ENCODE measurements around the gene INPP5K. TPM values are rescaled to one million over a fixed set of nuclear protein-coding genes. Genes with fewer than 3 reads are reported as not detected.

INPP5K gene
- total and polyA plus RNA-seq, 2 experiments from 2014 or later, result 18.1 to 24.6 TPM

DNA sequence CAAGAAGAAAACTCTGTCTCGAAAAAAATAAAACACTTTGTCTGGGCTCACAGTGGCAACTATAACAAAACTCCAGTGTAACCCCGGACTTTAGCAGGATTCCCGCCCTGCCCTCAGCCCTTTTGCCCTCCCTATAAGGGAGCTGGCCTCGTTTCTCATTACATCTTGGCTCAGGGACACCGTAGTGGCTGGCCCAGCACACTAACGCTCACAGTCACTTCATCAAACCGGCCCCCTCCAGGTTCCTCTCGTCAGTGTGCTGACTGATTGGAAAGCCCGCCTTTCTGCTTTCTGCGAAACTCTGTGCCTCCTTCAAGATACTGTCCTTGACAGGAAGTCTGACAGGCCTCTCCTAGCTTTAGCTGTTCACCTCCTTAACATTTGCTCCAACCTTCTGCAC, 12.7 kb downstream of the INPP5K start:
- peaks cover 6% of the 10 kb centered on the region for H3K4me1 ChIP-seq (ENCODE audit: low read depth)
- H3K27me3 ChIP-seq, result no peaks in the 10 kb centered on the region
- no peak overlapping the region for H3K27ac ChIP-seq
- no peak overlapping the region for H3K4me3 ChIP-seq
- no peaks in the 10 kb centered on the region for H3K36me3 ChIP-seq
- DNase-seq (ENCODE audit: low read depth in 1 of 2, low spot score in 1 of 2), result no peak
- TF ChIP-seq, protein P1, sequence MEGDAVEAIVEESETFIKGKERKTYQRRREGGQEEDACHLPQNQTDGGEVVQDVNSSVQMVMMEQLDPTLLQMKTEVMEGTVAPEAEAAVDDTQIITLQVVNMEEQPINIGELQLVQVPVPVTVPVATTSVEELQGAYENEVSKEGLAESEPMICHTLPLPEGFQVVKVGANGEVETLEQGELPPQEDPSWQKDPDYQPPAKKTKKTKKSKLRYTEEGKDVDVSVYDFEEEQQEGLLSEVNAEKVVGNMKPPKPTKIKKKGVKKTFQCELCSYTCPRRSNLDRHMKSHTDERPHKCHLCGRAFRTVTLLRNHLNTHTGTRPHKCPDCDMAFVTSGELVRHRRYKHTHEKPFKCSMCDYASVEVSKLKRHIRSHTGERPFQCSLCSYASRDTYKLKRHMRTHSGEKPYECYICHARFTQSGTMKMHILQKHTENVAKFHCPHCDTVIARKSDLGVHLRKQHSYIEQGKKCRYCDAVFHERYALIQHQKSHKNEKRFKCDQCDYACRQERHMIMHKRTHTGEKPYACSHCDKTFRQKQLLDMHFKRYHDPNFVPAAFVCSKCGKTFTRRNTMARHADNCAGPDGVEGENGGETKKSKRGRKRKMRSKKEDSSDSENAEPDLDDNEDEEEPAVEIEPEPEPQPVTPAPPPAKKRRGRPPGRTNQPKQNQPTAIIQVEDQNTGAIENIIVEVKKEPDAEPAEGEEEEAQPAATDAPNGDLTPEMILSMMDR (IDR thresholded peaks at IDR 0.05; ENCODE audit: low read depth, low read length), result no peak
- H3K9me3 ChIP-seq (ENCODE audit: low read depth), result no peaks in the 10 kb centered on the region

DNA sequence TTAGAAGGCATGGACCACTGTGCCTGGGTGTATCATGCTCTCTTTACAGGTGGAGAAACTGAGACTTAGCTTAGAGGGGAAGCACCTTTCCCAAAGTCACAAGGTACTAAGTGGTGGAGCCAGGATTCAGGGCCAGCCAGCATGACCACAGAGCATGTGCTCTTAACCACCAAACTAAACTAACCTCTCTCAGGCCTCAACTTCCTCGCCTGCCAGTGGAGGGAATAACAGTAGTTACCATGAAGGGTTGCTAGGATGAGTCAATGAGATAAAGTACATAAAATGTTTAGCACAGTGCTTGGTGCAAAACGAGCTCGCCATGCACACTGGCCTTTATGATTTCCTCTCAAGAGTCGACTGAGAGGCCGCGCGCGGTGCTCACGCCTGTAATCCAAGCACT, 17.5 kb downstream of the INPP5K start:
- no peak overlapping the region for H3K4me3 ChIP-seq
- H3K9me3 ChIP-seq (ENCODE audit: low read depth), result no peaks in the 10 kb centered on the region
- TF ChIP-seq, protein P1 (IDR thresholded peaks at IDR 0.05; ENCODE audit: low read depth, low read length), result no peak
- no peaks in the 10 kb centered on the region for H3K4me1 ChIP-seq (ENCODE audit: low read depth)
- H3K27ac ChIP-seq, result no peak overlapping the region
- H3K36me3 ChIP-seq, result no peaks in the 10 kb centered on the region
- DNase-seq (ENCODE audit: low read depth in 1 of 2, low spot score in 1 of 2), result peak in 1 of 2 donors; percentile 47
- H3K27me3 ChIP-seq, result no peaks in the 10 kb centered on the region

DNA sequence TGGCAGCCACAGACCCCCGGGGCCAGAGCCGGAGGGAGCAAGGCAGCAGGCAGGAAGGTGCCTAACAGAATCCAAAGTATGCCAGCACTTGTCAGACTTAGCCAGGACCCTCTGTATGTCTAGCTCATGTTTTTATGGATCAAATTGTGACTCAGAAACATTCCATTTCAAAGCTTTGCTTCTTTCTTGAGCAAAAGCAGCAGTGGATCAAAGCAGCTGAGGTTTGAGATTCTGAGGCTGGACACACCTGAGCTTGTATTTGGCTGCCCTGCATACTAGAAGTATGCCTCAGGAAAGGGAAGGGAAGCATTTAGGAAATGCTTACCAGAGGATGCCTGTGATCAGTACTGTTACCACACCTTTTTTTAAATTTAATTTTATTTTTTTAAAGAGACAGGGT, 18.2 kb downstream of the INPP5K start:
- H3K27me3 ChIP-seq, result no peaks in the 10 kb centered on the region
- H3K27ac ChIP-seq, result no peak overlapping the region

DNA sequence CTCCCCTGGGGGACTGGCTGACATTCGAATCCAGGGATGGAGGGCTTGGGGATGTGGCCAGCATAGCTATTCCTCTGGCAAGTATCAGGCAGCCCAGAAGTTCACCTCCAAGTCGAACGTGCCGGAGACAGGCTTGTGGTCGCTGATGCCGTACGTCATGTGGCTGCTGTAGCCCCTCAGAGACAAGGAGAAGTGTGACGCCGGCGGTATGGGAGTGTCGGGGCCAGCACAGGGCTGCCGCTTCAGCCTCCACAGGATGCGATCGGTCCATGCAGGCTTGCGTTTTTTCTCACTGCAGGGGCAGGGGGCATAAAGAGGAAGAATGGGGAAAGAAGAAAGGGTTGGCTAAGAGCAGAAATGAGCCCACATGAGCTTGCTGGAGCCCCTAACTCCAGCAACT, 18.6 kb downstream of the INPP5K start:
- no peaks in the 10 kb centered on the region for H3K9me3 ChIP-seq (ENCODE audit: low read depth)
- no peaks in the 10 kb centered on the region for H3K4me1 ChIP-seq (ENCODE audit: low read depth)

More for the DNA sequence above, 18.2 kb downstream of the INPP5K start:
- no peaks in the 10 kb centered on the region for H3K4me1 ChIP-seq (ENCODE audit: low read depth)
- DNase-seq (ENCODE audit: low read depth in 1 of 2, low spot score in 1 of 2), result no peak
- TF ChIP-seq, protein P1 (IDR thresholded peaks at IDR 0.05; ENCODE audit: low read depth, low read length), result no peak
- H3K4me3 ChIP-seq, result no peak overlapping the region
- no peaks in the 10 kb centered on the region for H3K36me3 ChIP-seq
- H3K9me3 ChIP-seq (ENCODE audit: low read depth), result no peaks in the 10 kb centered on the region

DNA sequence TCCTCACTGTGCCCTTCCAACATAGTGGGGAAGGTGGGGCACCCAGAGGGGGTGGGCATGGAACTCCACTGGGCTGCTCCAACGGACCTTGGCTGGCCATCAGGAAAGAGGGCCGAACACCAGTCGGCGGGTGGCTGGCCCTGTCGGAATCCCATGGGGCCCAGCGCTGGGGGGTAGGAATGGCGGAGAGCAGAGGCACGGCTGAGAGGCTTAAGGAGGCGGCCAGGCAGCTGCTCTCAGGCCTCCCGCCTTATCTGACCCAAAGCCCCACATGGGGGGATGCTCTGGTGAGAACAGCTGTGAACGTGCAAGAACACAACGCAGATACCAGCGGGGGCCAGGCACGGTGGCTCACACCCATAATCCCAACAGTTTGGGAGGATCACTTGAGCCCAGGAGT, 19.5 kb downstream of the INPP5K start:
- no peak overlapping the region for H3K27ac ChIP-seq
- peaks cover 1% of the 10 kb centered on the region for H3K4me1 ChIP-seq (ENCODE audit: low read depth)
- H3K27me3 ChIP-seq, result no peaks in the 10 kb centered on the region
- H3K9me3 ChIP-seq (ENCODE audit: low read depth), result no peaks in the 10 kb centered on the region
- DNase-seq (ENCODE audit: low read depth in 1 of 2, low spot score in 1 of 2), result no peak
- H3K36me3 ChIP-seq, result no peaks in the 10 kb centered on the region
- TF ChIP-seq, protein P1 (IDR thresholded peaks at IDR 0.05; ENCODE audit: low read depth, low read length), result no peak
- no peak overlapping the region for H3K4me3 ChIP-seq

More for the DNA sequence above, 18.6 kb downstream of the INPP5K start:
- no peaks in the 10 kb centered on the region for H3K36me3 ChIP-seq
- no peak overlapping the region for H3K4me3 ChIP-seq
- no peak for DNase-seq (ENCODE audit: low read depth in 1 of 2, low spot score in 1 of 2)
- TF ChIP-seq, protein P1 (IDR thresholded peaks at IDR 0.05; ENCODE audit: low read depth, low read length), result no peak
- no peak overlapping the region for H3K27ac ChIP-seq
- H3K27me3 ChIP-seq, result no peaks in the 10 kb centered on the region

All from cardiac muscle cell (in vitro differentiated cells and primary cell).